ENCODE results near the gene SERTM2.

Gene SERTM2

GRCh38 chrX:111511477-111511876 lies at the start of gene SERTM2:
SERTM2 (plus strand) TSS chrX:111511645; CDS start chrX:111518858, 7,213 bp downstream.
- CTCF ChIA-PET, result no interaction called here
- Histone ChIP-seq H3K9me3 (ENCODE audit: control insufficient read depth, insufficient read depth, low read depth, low read length) (no peaks in the 10 kb centered on the region), H3K27ac (ENCODE audit: extremely low read depth, low read depth, low read length) (no peak within 1 kb of the TSS), H3K4me1 (ENCODE audit: control insufficient read depth, insufficient read depth, low read length) (no peaks in the 10 kb centered on the region), H3K36me3 (ENCODE audit: control insufficient read depth in 2 of 2, insufficient read depth in 1 of 2, low read length in 2 of 2) (no peaks in the 10 kb centered on the region), H3K4me3 (ENCODE audit: low read depth, low read length) (no peak within 1 kb of the TSS)
- TF ChIP-seq KLF8 (tag by site-specific recombination; IDR thresholded peaks at IDR 0.05) (no peak), ZNF529 (tag by site-specific recombination; IDR thresholded peaks at IDR 0.05; ENCODE audit: insufficient replicate concordance) (no peak), ZNF560 (tag by site-specific recombination; IDR thresholded peaks at IDR 0.05; ENCODE audit: borderline replicate concordance) (no peak), ZNF513 (tag by site-specific recombination; IDR thresholded peaks at IDR 0.05) (no peak), ZSCAN30 (tag by site-specific recombination; IDR thresholded peaks at IDR 0.05) (no peak), ZNF302 (tag by site-specific recombination; IDR thresholded peaks at IDR 0.05; ENCODE audit: low read depth) (no peak), ZNF629 (tag by site-specific recombination; IDR thresholded peaks at IDR 0.05) (no peak), ZSCAN23 (tag by site-specific recombination; IDR thresholded peaks at IDR 0.05) (no peak), WT1 (tag by site-specific recombination; IDR thresholded peaks at IDR 0.05) (no peak), INSM2 (tag by site-specific recombination; IDR thresholded peaks at IDR 0.05) (no peak), KLF17 (tag by site-specific recombination; IDR thresholded peaks at IDR 0.05) (no peak), ZNF280D (tag by site-specific recombination; IDR thresholded peaks at IDR 0.05) (no peak), ZNF404 (tag by site-specific recombination; IDR thresholded peaks at IDR 0.05) (no peak), ZNF341 (tag by site-specific recombination; IDR thresholded peaks at IDR 0.05; ENCODE audit: low read depth) (no peak), HIC1 (tag by site-specific recombination; IDR thresholded peaks at IDR 0.05) (no peak), ZNF23 (tag by site-specific recombination; IDR thresholded peaks at IDR 0.05; ENCODE audit: borderline replicate concordance) (no peak), ZNF24 (tag by site-specific recombination; IDR thresholded peaks at IDR 0.05) (no peak)
- POLR2A ChIA-PET, result no interaction called here

Data from HEK293 (cell line).